Adrenal gland (tissue), 12 donors: ENCODE results near the gene PLA2G4C. TPM values are rescaled to one million over a fixed set of nuclear protein-coding genes. Genes with fewer than 3 reads are reported as not detected.

ENCODE experiments used
- DNase-seq, 7 donors: peaks; one replicate each; pipeline ENCODE4 v3.0.0-alpha.2; 2019 to 2020
- H3K27ac ChIP-seq, 5 donors: fragments of 200-600 bp; sonication (generic) in 4 of 5; 1 replicate in 3 of 5; 2 replicates in 2 of 5; pipeline versions ENCODE4 v1.5.1 to v1.8.0; 2016 to 2020; ENCODE audit warnings: mild to moderate bottlenecking in 1 of 5
- H3K27me3 ChIP-seq: fragments of 200-600 bp; 2 replicates; pipeline ENCODE4 v1.8.0; 2021
- H3K36me3 ChIP-seq, 2 donors: fragments of 200-600 bp; replicated peaks in 1 of 2; 1 replicate in 1 of 2; 2 replicates in 1 of 2; pipeline versions ENCODE4 v1.5.1 to v1.8.0; 2018 to 2022
- H3K4me1 ChIP-seq, 2 donors: fragments of 200-600 bp; replicated peaks in 1 of 2; 1 replicate in 1 of 2; 2 replicates in 1 of 2; pipeline versions ENCODE4 v1.5.1 to v1.8.0; 2018 to 2021
- H3K4me3 ChIP-seq, 4 donors: fragments of 200-600 bp; sonication (generic) in 3 of 4; one replicate each; pipeline ENCODE4 v1.5.1; 2016 to 2018
- H3K9me3 ChIP-seq, 3 donors: fragments of 200-600 bp; sonication (generic) in 1 of 3; replicated peaks in 1 of 3; 1 replicate in 2 of 3; 2 replicates in 1 of 3; pipeline versions ENCODE4 v1.5.1 to v1.8.0; 2016 to 2021
- POLR2A ChIP-seq, 2 donors: fragments of 450-650 bp; IDR thresholded peaks; one replicate each; pipeline ENCODE4 v1.6.1; 2017; ENCODE audit warnings: antibody characterized with exemption in 2 of 2, mild to moderate bottlenecking in 2 of 2, moderate library complexity in 1 of 2
- WGBS, 4 donors: extraction: QIAGEN DNeasy Blood & Tissue Kit in 2 of 4; methylation state at CpG; one replicate each; pipeline versions ENCODE4 v1.1.5 to v1.1.7; 2013 to 2017; 5-methylcytosine and 5-hydroxymethylcytosine counted together
- intact Hi-C, 2 donors: fragments of 100-400 bp; cut with DNase I; formaldehyde crosslinking; loops; one replicate each; pipeline versions ENCODE4 v1.14.1 to v1.15.0; 2022 to 2023
- polyA plus RNA-seq, 3 donors: library from polyadenylated mRNA; stranded (reverse); fragments of 200-250 nt in 2 of 3; fragments of 350-450 nt in 1 of 3; fragmentation: Illumina TruSeq in 1 of 3; extraction: RNeasy Lipid Tissue Mini Kit (QIAGEN cat#74804) in 1 of 3; gene quantifications; one replicate each; pipeline ENCODE4 v1.2.3, GENCODE V29; 2013 to 2014
- total RNA-seq, 9 donors: library from RNA; depleted of rRNA in 4 of 9; stranded (reverse); fragments of >200 nt in 4 of 9; fragments of 120-200 nt in 1 of 9; fragmentation: NEBNext Ultra II Directional in 1 of 9; extraction: Animal tissue kit (Norgen Biotek cat#: 25700) in 1 of 9; gene quantifications; one replicate each; pipeline versions ENCODE4 v1.1.0 to v1.2.4, GENCODE V29; 2013 to 2023
- TF ChIP-seq, protein P1 (sequence below), 6 experiments: fragments of 450-650 bp in 4 of 6; fragments of 200-600 bp in 2 of 6; sonication (generic) in 1 of 6; IDR thresholded peaks; 1 replicate in 5 of 6; 2 replicates in 1 of 6; pipeline versions ENCODE4 v1.5.1 to v1.8.0; 2016 to 2021; ENCODE audit warnings: antibody characterized with exemption in 6 of 6, mild to moderate bottlenecking in 2 of 6, moderate library complexity in 1 of 6
- donor health status: healthy with polysubstance abuse.
- donor health status: Bipolar disorder and iron deficiency.
- donor health status: DM: yes; HTN: yes; CAD: no.
- donor health status: DM: no; HTN: no; CAD: no.
- donor health status: DM: no; HTN: no; CAD: no.
- donor health status: DM: yes; HTN: yes; CAD: no.

PLA2G4C gene
- total and polyA plus RNA-seq, 12 donors: 18.6 to 123 (median 51.6) TPM

DNA sequence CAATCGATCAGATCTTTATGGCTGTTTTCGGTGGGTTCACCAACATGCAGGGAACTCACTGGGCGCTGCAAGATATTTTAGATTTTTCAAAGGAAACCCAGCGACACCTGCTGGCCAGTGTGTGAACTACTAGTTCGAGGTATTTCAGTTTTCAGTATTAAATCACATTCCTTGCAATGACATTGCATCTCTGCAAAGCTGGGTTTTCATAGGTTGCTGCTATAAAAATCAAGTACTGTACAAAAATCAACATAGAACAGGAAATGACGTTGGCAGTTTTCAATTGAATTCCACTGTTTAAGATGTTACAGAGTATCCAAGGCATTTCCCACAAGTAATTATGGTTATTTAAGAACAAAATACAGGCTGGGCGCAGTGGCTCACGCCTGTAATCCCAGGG lies 41.9 kb upstream of the PLA2G4C start:
- WGBS, 4 donors: 22 to 28% (median 28%) methylated on average over 8 of the region's 8 CpGs
- DNase-seq: peak; percentile 40 to 91 (median 62)
- H3K27me3 ChIP-seq: no peaks in the 10 kb centered on the region
- no peaks in the 10 kb centered on the region for H3K36me3 ChIP-seq
- H3K9me3 ChIP-seq: no peaks in the 10 kb centered on the region
- no peak for TF ChIP-seq POLR2A (IDR thresholded peaks at IDR 0.05)
- TF ChIP-seq, protein P1, sequence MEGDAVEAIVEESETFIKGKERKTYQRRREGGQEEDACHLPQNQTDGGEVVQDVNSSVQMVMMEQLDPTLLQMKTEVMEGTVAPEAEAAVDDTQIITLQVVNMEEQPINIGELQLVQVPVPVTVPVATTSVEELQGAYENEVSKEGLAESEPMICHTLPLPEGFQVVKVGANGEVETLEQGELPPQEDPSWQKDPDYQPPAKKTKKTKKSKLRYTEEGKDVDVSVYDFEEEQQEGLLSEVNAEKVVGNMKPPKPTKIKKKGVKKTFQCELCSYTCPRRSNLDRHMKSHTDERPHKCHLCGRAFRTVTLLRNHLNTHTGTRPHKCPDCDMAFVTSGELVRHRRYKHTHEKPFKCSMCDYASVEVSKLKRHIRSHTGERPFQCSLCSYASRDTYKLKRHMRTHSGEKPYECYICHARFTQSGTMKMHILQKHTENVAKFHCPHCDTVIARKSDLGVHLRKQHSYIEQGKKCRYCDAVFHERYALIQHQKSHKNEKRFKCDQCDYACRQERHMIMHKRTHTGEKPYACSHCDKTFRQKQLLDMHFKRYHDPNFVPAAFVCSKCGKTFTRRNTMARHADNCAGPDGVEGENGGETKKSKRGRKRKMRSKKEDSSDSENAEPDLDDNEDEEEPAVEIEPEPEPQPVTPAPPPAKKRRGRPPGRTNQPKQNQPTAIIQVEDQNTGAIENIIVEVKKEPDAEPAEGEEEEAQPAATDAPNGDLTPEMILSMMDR (IDR thresholded peaks at IDR 0.05): peak; percentile 81 to 93 (median 88)
- intact Hi-C loops: no loop called here
- H3K4me1 ChIP-seq: no peaks in the 10 kb centered on the region
- H3K4me3 ChIP-seq: no peak overlapping the region
- H3K27ac ChIP-seq: no peak overlapping the region

DNA sequence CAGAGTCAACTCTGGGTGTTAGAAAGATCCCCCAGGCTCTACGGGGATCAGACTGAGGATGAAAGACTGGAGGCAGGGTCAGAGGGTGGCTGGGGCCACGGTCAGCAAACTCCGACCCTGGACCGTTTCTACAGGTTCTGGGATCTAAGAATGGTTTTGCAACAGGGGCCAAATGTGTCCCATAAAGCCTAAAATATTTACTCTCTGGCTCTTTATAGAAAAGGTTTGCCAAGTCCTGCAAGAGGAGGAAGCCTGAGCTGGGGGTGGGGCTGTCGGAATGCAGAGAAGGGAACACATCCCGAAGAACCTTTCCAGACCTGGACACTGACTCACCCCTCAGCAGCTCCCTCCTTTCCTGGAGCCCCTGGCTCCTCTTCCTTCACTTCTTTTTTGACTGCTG lies 38.8 kb upstream of the PLA2G4C start:
- Histone ChIP-seq H3K27me3 (no peaks in the 10 kb centered on the region), H3K9me3 (no peaks in the 10 kb centered on the region), H3K36me3 (no peaks in the 10 kb centered on the region), H3K4me1 (no peaks in the 10 kb centered on the region), H3K27ac (no peak overlapping the region), H3K4me3 (no peak overlapping the region)
- TF ChIP-seq POLR2A (IDR thresholded peaks at IDR 0.05): no peak
- TF ChIP-seq, protein P1 (IDR thresholded peaks at IDR 0.05): no peak
- intact Hi-C loops: no loop called here
- 79 to 84% (median 83%) methylated on average over 6 of the region's 6 CpGs for WGBS, 4 donors
- no peak for DNase-seq

DNA sequence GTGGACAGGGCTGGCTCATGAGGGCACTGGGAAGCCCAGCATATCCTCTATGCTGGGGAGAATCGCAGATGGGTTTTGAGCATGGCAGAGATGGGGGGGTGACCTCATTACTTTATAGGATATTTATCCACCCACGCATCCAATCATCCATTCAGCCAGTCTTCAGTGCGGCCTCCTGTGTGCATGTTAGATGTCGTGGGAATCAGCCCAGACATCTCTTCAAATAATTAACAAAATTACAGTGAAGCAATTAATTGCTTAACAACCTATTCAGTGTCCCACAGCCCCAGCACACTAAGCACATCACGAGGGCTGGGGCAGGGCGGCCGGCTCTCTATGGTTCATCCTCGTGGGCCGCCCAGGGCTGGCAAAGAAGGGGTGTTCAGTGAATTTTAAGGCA lies 38.0 kb upstream of the PLA2G4C start:
- no peaks in the 10 kb centered on the region for H3K9me3 ChIP-seq
- H3K27ac ChIP-seq: no peak overlapping the region
- no peaks in the 10 kb centered on the region for H3K36me3 ChIP-seq
- WGBS, 4 donors: 89 to 94% (median 90%) methylated on average over 9 of the region's 9 CpGs
- no peaks in the 10 kb centered on the region for H3K4me1 ChIP-seq
- H3K4me3 ChIP-seq: no peak overlapping the region
- intact Hi-C loops: no loop called here
- no peaks in the 10 kb centered on the region for H3K27me3 ChIP-seq
- TF ChIP-seq, protein P1 (IDR thresholded peaks at IDR 0.05): no peak
- DNase-seq: no peak

DNA sequence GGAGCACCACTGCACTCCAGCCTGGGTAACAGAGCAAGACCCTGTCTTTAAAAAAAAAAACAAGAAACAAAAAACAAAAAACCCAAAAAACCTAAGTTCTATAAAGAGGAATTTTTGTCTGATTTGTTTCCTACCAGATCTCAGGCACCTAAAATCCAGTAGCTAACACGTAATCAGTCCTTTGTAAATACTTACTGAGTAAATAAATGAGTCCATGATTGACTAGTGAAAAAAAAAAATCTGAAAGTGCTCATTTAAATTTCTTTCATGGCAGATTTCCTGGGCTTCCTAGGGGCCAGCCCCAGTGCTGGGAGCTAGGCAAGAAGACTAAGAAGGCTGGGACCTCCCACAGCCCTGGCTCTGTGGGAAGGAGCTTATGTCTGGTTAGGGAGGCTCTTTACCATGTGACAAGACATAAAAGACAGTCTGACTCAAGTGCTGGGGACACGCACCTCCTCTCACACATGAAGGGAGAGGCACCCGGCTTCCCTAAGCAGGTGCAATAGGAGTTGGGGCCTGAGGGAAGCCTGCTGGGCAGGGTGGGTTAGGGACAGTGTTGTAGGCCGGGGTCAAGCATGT lies 37.1 kb upstream of the PLA2G4C start:
- H3K27me3 ChIP-seq: no peaks in the 10 kb centered on the region
- no peak for DNase-seq
- no peaks in the 10 kb centered on the region for H3K4me1 ChIP-seq
- no peak overlapping the region for H3K27ac ChIP-seq
- TF ChIP-seq, protein P1 (IDR thresholded peaks at IDR 0.05): no peak
- no peak for TF ChIP-seq POLR2A (IDR thresholded peaks at IDR 0.05)
- no peaks in the 10 kb centered on the region for H3K36me3 ChIP-seq
- intact Hi-C loops: no loop called here
- WGBS, 4 donors: 78 to 96% (median 87%) methylated on average over 4 of the region's 4 CpGs
- H3K9me3 ChIP-seq: no peaks in the 10 kb centered on the region
- no peak overlapping the region for H3K4me3 ChIP-seq
